Spinal cord (tissue), 10 donors: Measurements from ENCODE around the gene CERK. TPM values are rescaled to one million over a fixed set of nuclear protein-coding genes. Genes with fewer than 3 reads are reported as not detected.

Experiments
- DNase-seq, 6 donors: peaks; one replicate each; pipeline versions ENCODE4 v3.0.0 to v3.0.0-alpha.2; 2013 to 2015; ENCODE audit warnings: low spot score in 6 of 6, low read depth in 4 of 6
- H3K27ac ChIP-seq: one replicate; pipeline ENCODE4 v1.5.1; 2013; ENCODE audit warnings: low read depth, low read length, control low read depth
- H3K27me3 ChIP-seq: one replicate; pipeline ENCODE4 v1.6.1; 2013; ENCODE audit warnings: low read length; ENCODE audit not compliant: control insufficient read depth, insufficient read depth
- H3K36me3 ChIP-seq: one replicate; pipeline ENCODE4 v1.6.1; 2013; ENCODE audit warnings: low read length; ENCODE audit not compliant: control insufficient read depth, insufficient read depth
- H3K4me1 ChIP-seq: one replicate; pipeline ENCODE4 v1.6.1; 2013; ENCODE audit warnings: low read length; ENCODE audit not compliant: control insufficient read depth, insufficient read depth
- H3K4me3 ChIP-seq: one replicate; pipeline ENCODE4 v1.5.1; 2013; ENCODE audit warnings: low read depth, low read length, control low read depth
- H3K9me3 ChIP-seq: one replicate; pipeline ENCODE4 v1.6.1; 2013; ENCODE audit warnings: low read length; ENCODE audit not compliant: control insufficient read depth, insufficient read depth
- WGBS: methylation state at CpG from one replicate; pipeline ENCODE4 v1.1.5; 2013; ENCODE audit warnings: missing lambda C conversion rate; ENCODE audit not compliant: insufficient coverage; 5-methylcytosine and 5-hydroxymethylcytosine counted together
- polyA plus RNA-seq, 2 donors: library from polyadenylated mRNA; unstranded; fragments of 120-200 nt; gene quantifications; one replicate each; pipeline ENCODE4 v1.2.1, GENCODE V29; 2013; ENCODE audit not compliant: insufficient read length in 2 of 2
- total RNA-seq, 2 donors: library from RNA; depleted of rRNA in 1 of 2; stranded (reverse); fragments of 120-200 nt in 1 of 2; fragments of >200 nt in 1 of 2; gene quantifications; one replicate each; pipeline versions ENCODE4 v1.2.3 to v1.2.4, GENCODE V29; 2013 to 2014
- donor health status: healthy.

CERK gene
- total and polyA plus RNA-seq, 4 donors = 43.1 to 55.3 (median 54.5) TPM

DNA sequence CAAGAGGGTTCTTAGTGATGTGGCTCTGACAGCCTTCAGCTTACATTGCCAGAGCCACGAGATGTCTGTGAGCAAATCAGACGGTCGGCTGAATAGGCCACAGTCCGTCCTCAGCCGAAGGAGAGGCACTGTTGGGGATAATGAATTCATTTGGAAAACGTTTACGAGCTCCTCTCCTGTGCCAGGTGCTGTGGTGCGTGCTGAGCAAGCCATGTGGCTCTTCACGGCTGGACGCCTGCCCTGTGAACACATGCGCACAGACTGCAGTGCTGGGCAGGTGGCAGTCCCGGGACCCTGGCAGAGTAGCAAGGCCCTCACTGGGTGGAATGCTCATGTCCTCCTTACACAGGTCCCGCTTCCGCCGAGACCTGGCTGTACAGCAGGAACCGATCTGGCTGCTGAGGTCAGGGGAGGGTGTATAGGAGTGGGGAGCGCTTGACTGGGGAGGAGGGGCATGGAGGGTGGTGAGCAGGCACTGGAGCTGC is 31.2 kb upstream of the CERK start:
- Histone ChIP-seq H3K27ac (peak overlapping the region; percentile 64), H3K36me3 (peaks cover 10% of the 10 kb centered on the region), H3K4me1 (peaks cover 34% of the 10 kb centered on the region), H3K9me3 (no peaks in the 10 kb centered on the region), H3K27me3 (no peaks in the 10 kb centered on the region), H3K4me3 (no peak overlapping the region)
- peak in 2 of 6 donors; percentile 63 to 73 for DNase-seq
- 59% methylated on average over 17 of the region's 17 CpGs for WGBS

DNA sequence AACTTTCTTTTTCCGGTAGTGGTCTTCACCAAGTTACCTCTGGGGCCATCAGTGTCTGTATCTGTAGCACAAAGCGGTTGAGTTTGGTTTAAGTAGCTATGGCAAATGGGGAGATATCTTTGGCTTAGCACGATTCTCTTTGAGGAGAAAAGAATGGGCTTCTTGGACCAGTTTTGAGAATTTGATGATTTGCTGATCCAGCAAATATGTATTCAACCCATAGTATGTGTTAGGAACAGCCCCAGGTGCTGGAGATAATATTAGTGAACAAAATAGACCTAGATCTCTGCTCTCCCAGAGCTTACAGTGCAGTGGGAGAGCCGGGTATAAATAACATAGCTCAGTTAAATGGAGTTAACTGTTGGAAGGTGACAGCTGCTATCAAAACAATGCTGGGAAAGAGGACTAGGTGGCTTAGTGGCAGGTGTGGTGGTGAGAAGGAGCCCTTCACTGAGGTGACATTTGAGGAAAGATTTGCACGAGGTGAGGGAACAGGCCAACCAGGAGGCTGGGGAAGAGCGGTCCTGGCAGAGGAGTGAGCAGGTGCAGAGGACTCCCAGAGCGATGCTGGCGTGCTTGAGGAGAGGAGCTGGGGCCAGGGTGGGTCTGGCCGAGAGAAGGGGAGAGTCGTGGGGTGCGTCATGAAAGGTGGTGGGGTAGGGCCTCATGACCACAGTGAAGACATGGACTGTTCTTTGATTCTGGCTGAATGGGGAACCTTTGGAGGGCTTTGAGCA is 29.4 kb upstream of the CERK start:
- 96% methylated on average over 9 of the region's 11 CpGs for WGBS
- Histone ChIP-seq H3K36me3 (peaks cover 3% of the 10 kb centered on the region), H3K27ac (no peak overlapping the region), H3K9me3 (no peaks in the 10 kb centered on the region), H3K27me3 (no peaks in the 10 kb centered on the region), H3K4me1 (peaks cover 37% of the 10 kb centered on the region), H3K4me3 (no peak overlapping the region)
- DNase-seq = no peak

GRCh38 chr22:46766611-46767010 is 28.6 kb upstream of the CERK start:
- DNase-seq = no peak
- Histone ChIP-seq H3K36me3 (peaks cover 3% of the 10 kb centered on the region), H3K4me3 (no peak overlapping the region), H3K27me3 (no peaks in the 10 kb centered on the region), H3K4me1 (peaks cover 41% of the 10 kb centered on the region), H3K9me3 (no peaks in the 10 kb centered on the region), H3K27ac (no peak overlapping the region)
- 96% methylated on average over 7 of the region's 8 CpGs for WGBS

GRCh38 chr22:46764779-46765485 is 26.9 kb upstream of the CERK start:
- Histone ChIP-seq H3K9me3 (no peaks in the 10 kb centered on the region), H3K4me1 (peaks cover 42% of the 10 kb centered on the region), H3K27ac (no peak overlapping the region), H3K27me3 (no peaks in the 10 kb centered on the region), H3K36me3 (peaks cover 3% of the 10 kb centered on the region), H3K4me3 (no peak overlapping the region)
- DNase-seq = no peak
- WGBS = 95% methylated on average over 3 of the region's 6 CpGs

GRCh38 chr22:46764140-46764680 is 26.2 kb upstream of the CERK start:
- Histone ChIP-seq H3K27me3 (no peaks in the 10 kb centered on the region), H3K36me3 (peaks cover under 1% of the 10 kb centered on the region), H3K4me1 (peaks cover 35% of the 10 kb centered on the region), H3K4me3 (no peak overlapping the region), H3K9me3 (no peaks in the 10 kb centered on the region), H3K27ac (no peak overlapping the region)
- 66% methylated on average over 6 of the region's 6 CpGs for WGBS
- no peak for DNase-seq

GRCh38 chr22:46763051-46763705 is 25.1 kb upstream of the CERK start:
- peak in 1 of 6 donors; percentile 51 for DNase-seq
- Histone ChIP-seq H3K27ac (peak overlapping the region; percentile 79), H3K36me3 (no peaks in the 10 kb centered on the region), H3K4me3 (peak overlapping the region; percentile 97), H3K9me3 (no peaks in the 10 kb centered on the region), H3K27me3 (no peaks in the 10 kb centered on the region), H3K4me1 (peaks cover 24% of the 10 kb centered on the region)
- 2% methylated on average over 8 of the region's 13 CpGs for WGBS

GRCh38 chr22:46762238-46763050 is 24.4 kb upstream of the CERK start, which contains the start of gene TBC1D22A:
TSS of gene TBC1D22A (plus strand) at chr22:46762650. CDS start at chr22:46762787, 137 bp downstream.
- Histone ChIP-seq H3K27ac (peak within 1 kb of the TSS; percentile 79), H3K9me3 (no peaks in the 10 kb centered on the region), H3K36me3 (no peaks in the 10 kb centered on the region), H3K4me1 (peaks cover 20% of the 10 kb centered on the region), H3K4me3 (peak within 1 kb of the TSS; percentile 97), H3K27me3 (no peaks in the 10 kb centered on the region)
- DNase-seq = peak; percentile 83 to 98 (median 90)
- 0% methylated on average over 66 of the region's 66 CpGs for WGBS

DNA sequence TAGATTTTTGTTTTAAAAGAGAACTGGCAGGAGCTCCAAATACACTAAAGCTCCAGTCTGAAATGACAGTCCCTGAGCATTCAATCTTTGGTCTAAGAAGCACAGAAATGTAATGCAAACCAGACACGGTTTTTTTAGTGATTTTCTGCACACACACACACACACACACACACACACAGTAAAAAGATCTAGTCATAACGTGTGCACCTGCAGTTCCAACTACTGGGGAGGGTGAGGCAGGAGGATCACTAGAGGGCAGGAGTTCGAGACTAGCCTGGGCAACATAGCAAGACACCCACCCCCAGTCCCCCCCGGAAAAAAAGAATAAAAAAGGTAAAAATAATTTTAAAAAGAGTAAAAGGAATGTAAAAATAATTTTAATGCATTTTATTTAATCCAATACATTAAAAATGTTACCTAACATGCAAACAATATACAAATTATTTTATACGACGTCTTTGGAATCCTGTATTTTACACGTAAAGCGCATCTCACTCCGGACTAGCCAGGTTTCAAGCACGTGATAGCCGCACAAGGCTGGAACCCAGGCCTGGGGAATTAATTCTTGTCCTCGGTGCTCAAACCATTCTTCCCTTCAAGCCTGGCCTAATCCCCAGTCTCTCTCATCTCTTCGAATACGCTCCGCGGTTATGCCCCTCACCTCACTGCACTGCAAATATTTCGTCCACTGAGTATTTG is 23.6 kb upstream of the CERK start:
- peak overlapping the region; percentile 97 for H3K4me3 ChIP-seq
- no peaks in the 10 kb centered on the region for H3K36me3 ChIP-seq
- no peaks in the 10 kb centered on the region for H3K9me3 ChIP-seq
- peak overlapping the region; percentile 79 for H3K27ac ChIP-seq
- no peak for DNase-seq
- 1% methylated on average over 13 of the region's 17 CpGs for WGBS
- H3K4me1 ChIP-seq = peaks cover 20% of the 10 kb centered on the region
- H3K27me3 ChIP-seq = no peaks in the 10 kb centered on the region
